ENCODE data around the gene KDM2B. TPM values are rescaled to one million over a fixed set of nuclear protein-coding genes. Genes with fewer than 3 reads are reported as not detected.

Gene KDM2B
- total and polyA plus RNA-seq, 2 of the 8 experiments (the other 6 are each of a cell fraction or from before 2014, with no cell fraction given): 111 to 162 TPM

GRCh38 chr12:121451961-121452339, 128.9 kb downstream of the KDM2B start:
- Histone ChIP-seq H3K23ac (ENCODE audit: insufficient read length) (no peak overlapping the region), H3K27me3 (replicated peaks in 1 of 4; ENCODE audit: control insufficient read depth in 3 of 4, extremely low read depth in 1 of 4, insufficient read depth in 3 of 4, low read length in 3 of 4) (no peaks in the 10 kb centered on the region), H3K4me3 (ENCODE audit: extremely low read depth in 1 of 4, insufficient read depth in 2 of 4, low read depth in 3 of 4, low read length in 4 of 4) (no peak overlapping the region), H3K27ac (ENCODE audit: low read depth, low read length) (no peak overlapping the region), H4K5ac (ENCODE audit: insufficient read length, low read depth, low read length) (no peak overlapping the region), H4K91ac (replicated peaks; ENCODE audit: insufficient read length, low read length) (no peak overlapping the region), H2AFZ (ENCODE audit: low read length) (no peak overlapping the region), H4K20me1 (replicated peaks in 1 of 2; ENCODE audit: control insufficient read depth in 1 of 2, insufficient read depth in 2 of 2, low read length in 2 of 2) (peaks cover 18 to 23% of the 10 kb centered on the region in 2 experiments), H3K4me1 (replicated peaks in 1 of 4; ENCODE audit: control insufficient read depth in 3 of 4, insufficient read depth in 4 of 4, low read length in 3 of 4) (peaks cover 0 to 5% (median 2%) of the 10 kb centered on the region in 4 experiments; a peak in 1 of 7 replicates), H2AK5ac (ENCODE audit: low read depth, low read length) (no peak overlapping the region), H4K8ac (ENCODE audit: extremely low read depth, insufficient read depth, low read length) (no peak overlapping the region), H3K79me1 (ENCODE audit: low read depth, low read length) (peaks cover 29% of the 10 kb centered on the region), H3K18ac (ENCODE audit: extremely low read depth, low read length) (no peak overlapping the region), H3K56ac (replicated peaks; ENCODE audit: insufficient read length, low read depth, low read length) (no peak overlapping the region), H2BK5ac (ENCODE audit: low read depth, low read length) (no peak overlapping the region), H3K9ac (replicated peaks in 1 of 4; ENCODE audit: extremely low read depth in 1 of 4, low read depth in 3 of 4, low read length in 3 of 4) (no peak overlapping the region), H3K9me3 (ENCODE audit: insufficient read depth in 2 of 2, low read depth in 1 of 2, low read length in 1 of 2) (no peaks in the 10 kb centered on the region), H2BK12ac (ENCODE audit: low read depth, low read length) (no peak overlapping the region), H2BK20ac (ENCODE audit: low read length) (no peak overlapping the region), H3K79me2 (ENCODE audit: control insufficient read depth in 1 of 2, insufficient read depth in 2 of 2, low read length in 2 of 2) (peaks cover 0 to 49% of the 10 kb centered on the region in 2 experiments; a peak in 2 of 4 replicates), H3K36me3 (ENCODE audit: control insufficient read depth in 2 of 4, insufficient read depth in 4 of 4, low read length in 3 of 4) (peaks cover 0 to 22% (median 7%) of the 10 kb centered on the region in 4 experiments; a peak in 4 of 8 replicates), H2BK15ac (ENCODE audit: low read length) (no peak overlapping the region), H2BK120ac (replicated peaks; ENCODE audit: low read depth, low read length) (no peak overlapping the region), H3K4ac (replicated peaks; ENCODE audit: insufficient read length, low read depth, low read length) (no peak overlapping the region), H3K23me2 (ENCODE audit: low read depth, low read length) (no peaks in the 10 kb centered on the region), H3K14ac (ENCODE audit: insufficient read length) (no peak overlapping the region), H3K4me2 (ENCODE audit: insufficient read depth in 1 of 2, low read depth in 2 of 2, low read length in 2 of 2) (no peak overlapping the region)
- DNase-seq (ENCODE audit: low read depth in 1 of 2, low spot score in 2 of 2) (no peak), FAIRE-seq (no peak)
- POLR2A ChIA-PET (ENCODE audit: partially characterized antibody): interaction anchor here (0.7 kb wide), 1 partner anchor 909 kb away, joined by 3 read pairs; no protein-coding TSS in a partner anchor
- 78% methylated on average over 4 of the region's 4 CpGs; no CpG with 5 or more reads in 1 of the 2 experiments for WGBS, 2 experiments (ENCODE audit: extremely low coverage in 1 of 2, insufficient coverage in 1 of 2, insufficient read length in 1 of 2, insufficient replicate concordance in 2 of 2, low coverage in 1 of 2, low lambda C conversion rate in 2 of 2, missing lambda C conversion rate in 1 of 2)
- CTCF ChIA-PET (ENCODE audit: partially characterized antibody): interaction anchor here (0.7 to 15.5 kb wide), 4 partner anchors 8 to 78 kb away, joined by 3 to 129 read pairs (median 3); no protein-coding TSS in a partner anchor
- TF ChIP-seq SUZ12 (IDR thresholded peaks at IDR 0.05; ENCODE audit: low read length): no peak
